Liver (tissue), 9 donors: Measurements from ENCODE around the gene DHFR. TPM values are rescaled to one million over a fixed set of nuclear protein-coding genes. Genes with fewer than 3 reads are reported as not detected.

ENCODE experiments used
- DNase-seq: peaks from one replicate; pipeline ENCODE4 v3.0.0-alpha.2; 2017; ENCODE audit warnings: low spot score
- H3K27ac ChIP-seq, 2 donors: one replicate each; pipeline ENCODE4 v1.7.0; 2013; ENCODE audit warnings: inconsistent platforms in 2 of 2, low read length in 2 of 2, control low read depth in 1 of 2, low read depth in 1 of 2, mild to moderate bottlenecking in 1 of 2
- H3K27me3 ChIP-seq, 4 donors: one replicate each; pipeline versions ENCODE4 v1.6.1 to v1.7.0; 2013; ENCODE audit warnings: low read length in 3 of 4, inconsistent platforms in 1 of 4, mild to moderate bottlenecking in 1 of 4, moderate library complexity in 1 of 4; ENCODE audit not compliant: control insufficient read depth in 4 of 4, insufficient read depth in 4 of 4
- H3K36me3 ChIP-seq, 4 donors: one replicate each; pipeline versions ENCODE4 v1.6.1 to v1.7.0; 2013; ENCODE audit warnings: low read length in 3 of 4, mild to moderate bottlenecking in 3 of 4, low read depth in 1 of 4, moderate library complexity in 1 of 4; ENCODE audit not compliant: control insufficient read depth in 4 of 4, insufficient read depth in 3 of 4
- H3K4me1 ChIP-seq, 4 donors: one replicate each; pipeline versions ENCODE4 v1.6.1 to v1.7.0; 2013; ENCODE audit warnings: low read length in 3 of 4, mild to moderate bottlenecking in 3 of 4, moderate library complexity in 1 of 4; ENCODE audit not compliant: control insufficient read depth in 4 of 4, insufficient read depth in 4 of 4
- H3K4me3 ChIP-seq, 3 donors: one replicate each; pipeline versions ENCODE4 v1.6.1 to v1.7.0; 2013; ENCODE audit warnings: low read length in 3 of 3, control low read depth in 1 of 3, low read depth in 1 of 3, mild to moderate bottlenecking in 1 of 3
- H3K9ac ChIP-seq, 2 donors: one replicate each; pipeline ENCODE4 v1.7.0; 2013; ENCODE audit warnings: low read length in 2 of 2, mild to moderate bottlenecking in 2 of 2, moderate library complexity in 2 of 2, control low read depth in 1 of 2, low read depth in 1 of 2
- H3K9me3 ChIP-seq, 4 donors: one replicate each; pipeline versions ENCODE4 v1.6.1 to v1.7.0; 2013; ENCODE audit warnings: low read length in 3 of 4; ENCODE audit not compliant: control insufficient read depth in 4 of 4
- ATF3 ChIP-seq: IDR thresholded peaks from 2 replicates; pipeline ENCODE4 v1.6.1; 2016; ENCODE audit warnings: antibody characterized with exemption
- CTCF ChIP-seq: fragments of 150-350 bp; IDR thresholded peaks from 2 replicates; pipeline ENCODE4 v1.5.1; 2017; ENCODE audit warnings: improper control_type of control experiment, low read depth, low read length; ENCODE audit not compliant: missing input control
- EGR1 ChIP-seq, 2 donors: IDR thresholded peaks; 2 replicates each; pipeline ENCODE4 v1.6.1; 2016 to 2018; ENCODE audit warnings: antibody characterized with exemption in 2 of 2, low read depth in 2 of 2
- FOXA1 ChIP-seq: IDR thresholded peaks from 2 replicates; pipeline ENCODE4 v1.6.1; 2016; ENCODE audit warnings: antibody characterized with exemption
- FOXA2 ChIP-seq: IDR thresholded peaks from 2 replicates; pipeline ENCODE4 v1.6.1; 2016; ENCODE audit warnings: antibody characterized with exemption
- GABPA ChIP-seq, 2 donors: IDR thresholded peaks in 1 of 2; conservative IDR thresholded peaks in 1 of 2; 2 replicates each; pipeline ENCODE4 v1.6.1; 2016; ENCODE audit warnings: antibody characterized with exemption in 2 of 2, mild to moderate bottlenecking in 1 of 2, moderate library complexity in 1 of 2
- HNF4A ChIP-seq, 2 donors: conservative IDR thresholded peaks; 2 replicates each; pipeline ENCODE4 v1.6.1; 2016; ENCODE audit warnings: antibody characterized with exemption in 2 of 2, mild to moderate bottlenecking in 2 of 2
- HNF4G ChIP-seq: IDR thresholded peaks from 2 replicates; pipeline ENCODE4 v1.6.1; 2016; ENCODE audit warnings: antibody characterized with exemption
- JUND ChIP-seq, 2 donors: IDR thresholded peaks; 2 replicates each; pipeline ENCODE4 v1.6.1; 2016; ENCODE audit warnings: antibody characterized with exemption in 2 of 2
- MAX ChIP-seq: IDR thresholded peaks from 2 replicates; pipeline ENCODE4 v1.6.1; 2016; ENCODE audit warnings: antibody characterized with exemption
- NR2F2 ChIP-seq: IDR thresholded peaks from 2 replicates; pipeline ENCODE4 v1.6.1; 2016; ENCODE audit warnings: antibody characterized with exemption
- RAD21 ChIP-seq, 2 donors: IDR thresholded peaks; 2 replicates each; pipeline ENCODE4 v1.6.1; 2016; ENCODE audit warnings: antibody characterized with exemption in 2 of 2, mild to moderate bottlenecking in 2 of 2
- REST ChIP-seq: IDR thresholded peaks from 2 replicates; pipeline ENCODE4 v1.6.1; 2016; ENCODE audit warnings: antibody characterized with exemption, mild to moderate bottlenecking
- RXRA ChIP-seq, 2 donors: IDR thresholded peaks; 2 replicates each; pipeline ENCODE4 v1.6.1; 2017 to 2018; ENCODE audit warnings: antibody characterized with exemption in 2 of 2, mild to moderate bottlenecking in 1 of 2
- TAF1 ChIP-seq: conservative IDR thresholded peaks from 2 replicates; pipeline ENCODE4 v1.6.1; 2016; ENCODE audit warnings: antibody characterized with exemption, mild to moderate bottlenecking
- YY1 ChIP-seq: IDR thresholded peaks from 2 replicates; pipeline ENCODE4 v1.6.1; 2016; ENCODE audit warnings: antibody characterized with exemption, mild to moderate bottlenecking
- ZBTB33 ChIP-seq: IDR thresholded peaks from 2 replicates; pipeline ENCODE4 v1.6.1; 2016; ENCODE audit warnings: antibody characterized with exemption
- WGBS: extraction: QIAGEN DNeasy Blood & Tissue Kit; methylation state at CpG from one replicate; pipeline ENCODE4 v1.1.7; 2013; 5-methylcytosine and 5-hydroxymethylcytosine counted together
- polyA plus RNA-seq, 2 donors: library from polyadenylated mRNA; stranded (reverse) in 1 of 2; unstranded in 1 of 2; fragments of 200-250 nt in 1 of 2; fragments of >200 nt in 1 of 2; fragmentation: Nextera tagmentation in 1 of 2; extraction: Ambion mirVana in 1 of 2; gene quantifications; one replicate each; pipeline versions ENCODE4 v1.2.1 to v1.2.3, GENCODE V29; 2013 to 2015
- total RNA-seq, 2 donors: library from RNA; depleted of rRNA; stranded (reverse); fragments of >200 nt; gene quantifications; one replicate each; pipeline ENCODE4 v1.2.3, GENCODE V29; 2014
- donor health status: healthy.
- donor health status: healthy.
- donor health status: healthy.
- donor health status: healthy.
- donor health status: healthy.

DHFR gene
- total and polyA plus RNA-seq, 4 donors, result 8.9 to 57.7 (median 13.4) TPM

- no peak overlapping the region for H3K4me3 ChIP-seq
- H3K27me3 ChIP-seq, result no peaks in the 10 kb centered on the region
- H3K4me1 ChIP-seq, result peaks cover 3 to 41% (median 20%) of the 10 kb centered on the region in 4 donors
- no peaks in the 10 kb centered on the region for H3K9me3 ChIP-seq
- DNase-seq, result no peak
- peaks cover 0 to 17% (median 13%) of the 10 kb centered on the region in 4 donors for H3K36me3 ChIP-seq
- H3K27ac ChIP-seq, result no peak overlapping the region
- H3K9ac ChIP-seq, result no peak overlapping the region
- TF ChIP-seq JUND (IDR thresholded peaks at IDR 0.05) (no peak), RAD21 (IDR thresholded peaks at IDR 0.05) (no peak), MAX (no peak), GABPA (IDR thresholded peaks at IDR 0.05 in 1 of 2, conservative IDR thresholded peaks at IDR 0.05 in 1 of 2) (no peak), CTCF (no peak), HNF4A (conservative IDR thresholded peaks at IDR 0.05) (no peak), NR2F2 (no peak), FOXA1 (no peak), ATF3 (no peak), TAF1 (no peak), YY1 (no peak), RXRA (IDR thresholded peaks at IDR 0.05) (no peak), REST (no peak), ZBTB33 (no peak), HNF4G (no peak), EGR1 (IDR thresholded peaks at IDR 0.05; ENCODE audit: low read depth in 2 of 2) (no peak), FOXA2 (no peak)
- WGBS, result 8% methylated on average over 1 of the region's 1 CpG
These were observed 1.6 kb upstream of the DHFR start for GRCh38 chr5:80656425-80656824.
